HL-60 (cell line): ENCODE results near the gene BIN2.

Experiments
- DNase-seq, 2 experiments: peaks; one replicate each; pipeline ENCODE4 v3.0.0-alpha.2; 2010 to 2020; ENCODE audit warnings: low read depth in 1 of 2, low spot score in 1 of 2
- H3K27ac ChIP-seq: fragments of 250-450 bp; sonication (Bioruptor Pico); replicated peaks from 2 replicates; pipeline ENCODE4 v1.5.1; 2020; ENCODE audit warnings: mild to moderate bottlenecking, moderate library complexity
- H3K27me3 ChIP-seq: fragments of 250-450 bp; sonication (Bioruptor Pico); 2 replicates; pipeline ENCODE4 v1.5.1; 2021; ENCODE audit warnings: mild to moderate bottlenecking, moderate library complexity; ENCODE audit not compliant: insufficient read depth, poor library complexity, severe bottlenecking
- H3K4me3 ChIP-seq: replicated peaks from 2 replicates; pipeline ENCODE4 v1.5.1; 2011; ENCODE audit warnings: mild to moderate bottlenecking, control low read depth, low read length; ENCODE audit not compliant: insufficient read depth
- GABPA ChIP-seq: IDR thresholded peaks from 2 replicates; pipeline ENCODE4 v1.6.1; 2012; ENCODE audit warnings: low read depth
- POLR2AphosphoS5 ChIP-seq: IDR thresholded peaks from 2 replicates; pipeline ENCODE4 v1.6.1; 2012; ENCODE audit warnings: low read depth
- SPI1 ChIP-seq: IDR thresholded peaks from 2 replicates; pipeline ENCODE4 v1.6.1; 2012; ENCODE audit warnings: low read depth, mild to moderate bottlenecking, borderline replicate concordance
- TF ChIP-seq, protein P1 (sequence below): IDR thresholded peaks from 2 replicates; pipeline ENCODE4 v1.6.1; 2012; ENCODE audit warnings: low read depth; ENCODE audit not compliant: insufficient replicate concordance
- TF ChIP-seq, protein P2 (sequence below): IDR thresholded peaks from one replicate; pipeline ENCODE4 v1.5.1; 2011; ENCODE audit warnings: low read length, control low read depth, inconsistent platforms; ENCODE audit not compliant: insufficient read depth

BIN2 gene

DNA sequence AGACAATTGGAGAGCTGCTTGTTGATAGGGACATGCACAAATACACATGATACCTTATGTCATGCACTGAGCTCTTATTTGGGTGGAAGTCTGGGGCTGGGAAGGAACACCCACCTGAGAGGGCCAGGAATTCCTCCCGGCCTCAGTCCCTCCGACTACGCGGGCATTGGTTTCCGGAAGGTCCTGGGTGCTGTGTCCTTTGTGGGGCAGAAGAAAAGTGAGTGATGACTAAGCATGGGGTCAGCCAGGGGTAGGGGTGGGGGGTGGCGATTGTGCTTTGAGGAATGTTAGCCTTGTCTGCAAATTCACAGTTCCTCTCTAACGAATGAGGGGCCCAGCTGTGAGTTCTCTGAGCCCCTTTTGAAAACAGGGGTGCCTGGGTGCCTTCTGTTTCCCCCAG, 21.7 kb upstream of the BIN2 start:
- no peak for DNase-seq

DNA sequence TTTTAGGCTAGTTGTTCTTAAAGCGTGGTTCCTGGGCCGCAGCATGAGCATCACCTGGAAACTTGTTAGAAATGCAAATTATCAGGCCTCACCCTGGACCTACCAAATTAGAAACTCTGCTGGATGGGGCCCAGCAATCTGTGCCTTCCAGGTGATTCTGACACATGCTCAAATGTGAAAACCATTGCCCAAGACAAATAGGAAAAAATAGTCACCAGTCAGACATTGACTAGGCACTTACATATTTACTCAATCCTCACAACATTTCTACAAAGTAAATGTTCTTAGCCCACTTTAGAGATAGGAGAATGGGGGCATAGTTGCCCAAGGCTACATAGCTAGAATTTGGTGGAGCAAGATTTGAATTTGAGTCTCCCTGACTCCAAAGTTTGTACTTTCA, 19.2 kb upstream of the BIN2 start:
- no peaks in the 10 kb centered on the region for H3K27me3 ChIP-seq
- no peak for DNase-seq
- no peak for TF ChIP-seq SPI1
- TF ChIP-seq POLR2AphosphoS5, result no peak
- no peak for TF ChIP-seq GABPA
- TF ChIP-seq, protein P1, sequence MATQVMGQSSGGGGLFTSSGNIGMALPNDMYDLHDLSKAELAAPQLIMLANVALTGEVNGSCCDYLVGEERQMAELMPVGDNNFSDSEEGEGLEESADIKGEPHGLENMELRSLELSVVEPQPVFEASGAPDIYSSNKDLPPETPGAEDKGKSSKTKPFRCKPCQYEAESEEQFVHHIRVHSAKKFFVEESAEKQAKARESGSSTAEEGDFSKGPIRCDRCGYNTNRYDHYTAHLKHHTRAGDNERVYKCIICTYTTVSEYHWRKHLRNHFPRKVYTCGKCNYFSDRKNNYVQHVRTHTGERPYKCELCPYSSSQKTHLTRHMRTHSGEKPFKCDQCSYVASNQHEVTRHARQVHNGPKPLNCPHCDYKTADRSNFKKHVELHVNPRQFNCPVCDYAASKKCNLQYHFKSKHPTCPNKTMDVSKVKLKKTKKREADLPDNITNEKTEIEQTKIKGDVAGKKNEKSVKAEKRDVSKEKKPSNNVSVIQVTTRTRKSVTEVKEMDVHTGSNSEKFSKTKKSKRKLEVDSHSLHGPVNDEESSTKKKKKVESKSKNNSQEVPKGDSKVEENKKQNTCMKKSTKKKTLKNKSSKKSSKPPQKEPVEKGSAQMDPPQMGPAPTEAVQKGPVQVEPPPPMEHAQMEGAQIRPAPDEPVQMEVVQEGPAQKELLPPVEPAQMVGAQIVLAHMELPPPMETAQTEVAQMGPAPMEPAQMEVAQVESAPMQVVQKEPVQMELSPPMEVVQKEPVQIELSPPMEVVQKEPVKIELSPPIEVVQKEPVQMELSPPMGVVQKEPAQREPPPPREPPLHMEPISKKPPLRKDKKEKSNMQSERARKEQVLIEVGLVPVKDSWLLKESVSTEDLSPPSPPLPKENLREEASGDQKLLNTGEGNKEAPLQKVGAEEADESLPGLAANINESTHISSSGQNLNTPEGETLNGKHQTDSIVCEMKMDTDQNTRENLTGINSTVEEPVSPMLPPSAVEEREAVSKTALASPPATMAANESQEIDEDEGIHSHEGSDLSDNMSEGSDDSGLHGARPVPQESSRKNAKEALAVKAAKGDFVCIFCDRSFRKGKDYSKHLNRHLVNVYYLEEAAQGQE, result no peak
- TF ChIP-seq, protein P2, sequence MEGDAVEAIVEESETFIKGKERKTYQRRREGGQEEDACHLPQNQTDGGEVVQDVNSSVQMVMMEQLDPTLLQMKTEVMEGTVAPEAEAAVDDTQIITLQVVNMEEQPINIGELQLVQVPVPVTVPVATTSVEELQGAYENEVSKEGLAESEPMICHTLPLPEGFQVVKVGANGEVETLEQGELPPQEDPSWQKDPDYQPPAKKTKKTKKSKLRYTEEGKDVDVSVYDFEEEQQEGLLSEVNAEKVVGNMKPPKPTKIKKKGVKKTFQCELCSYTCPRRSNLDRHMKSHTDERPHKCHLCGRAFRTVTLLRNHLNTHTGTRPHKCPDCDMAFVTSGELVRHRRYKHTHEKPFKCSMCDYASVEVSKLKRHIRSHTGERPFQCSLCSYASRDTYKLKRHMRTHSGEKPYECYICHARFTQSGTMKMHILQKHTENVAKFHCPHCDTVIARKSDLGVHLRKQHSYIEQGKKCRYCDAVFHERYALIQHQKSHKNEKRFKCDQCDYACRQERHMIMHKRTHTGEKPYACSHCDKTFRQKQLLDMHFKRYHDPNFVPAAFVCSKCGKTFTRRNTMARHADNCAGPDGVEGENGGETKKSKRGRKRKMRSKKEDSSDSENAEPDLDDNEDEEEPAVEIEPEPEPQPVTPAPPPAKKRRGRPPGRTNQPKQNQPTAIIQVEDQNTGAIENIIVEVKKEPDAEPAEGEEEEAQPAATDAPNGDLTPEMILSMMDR, result no peak
- no peak overlapping the region for H3K4me3 ChIP-seq
- H3K27ac ChIP-seq, result no peak overlapping the region

More for the DNA sequence above, 21.7 kb upstream of the BIN2 start:
- H3K4me3 ChIP-seq, result no peak overlapping the region
- no peak for TF ChIP-seq SPI1
- no peak for TF ChIP-seq POLR2AphosphoS5
- TF ChIP-seq, protein P2, result no peak
- TF ChIP-seq, protein P1, result no peak
- no peak for TF ChIP-seq GABPA
- H3K27ac ChIP-seq, result no peak overlapping the region
- H3K27me3 ChIP-seq, result no peaks in the 10 kb centered on the region

DNA sequence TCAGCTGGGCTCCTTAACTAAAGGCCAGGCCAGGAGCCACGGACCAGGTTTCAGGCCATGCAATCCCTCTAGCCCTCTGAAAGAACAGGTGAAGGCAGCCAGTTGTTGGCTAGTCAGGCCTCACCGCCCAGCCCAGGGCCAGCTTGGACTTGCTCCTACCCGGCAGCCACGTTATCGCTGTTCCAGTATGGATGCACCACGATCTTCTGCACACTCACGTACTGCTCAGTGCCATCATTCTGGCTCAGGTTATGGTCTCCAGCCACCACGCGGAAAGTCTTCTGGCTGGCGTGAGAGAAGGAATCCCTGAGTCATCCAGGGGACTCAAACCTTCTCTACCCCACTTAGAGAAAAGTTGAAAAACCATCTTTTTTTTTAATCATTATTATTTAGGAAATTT, 18.4 kb upstream of the BIN2 start:
- no peak for DNase-seq
- no peak overlapping the region for H3K4me3 ChIP-seq
- no peaks in the 10 kb centered on the region for H3K27me3 ChIP-seq
- no peak overlapping the region for H3K27ac ChIP-seq
- TF ChIP-seq, protein P1, result no peak
- TF ChIP-seq, protein P2, result no peak
- no peak for TF ChIP-seq POLR2AphosphoS5
- TF ChIP-seq SPI1, result no peak
- TF ChIP-seq GABPA, result no peak
